Left ventricle myocardium superior (tissue), 1 donor: ENCODE data around the gene TRIM9. TPM values are rescaled to one million over a fixed set of nuclear protein-coding genes. Genes with fewer than 3 reads are reported as not detected.

Source experiments
- ATAC-seq: fragments of 200-7000 bp; cut with Tn5 transposase; one replicate; pipeline ENCODE4 v1.9.1; 2020; ENCODE audit warnings: mild to moderate bottlenecking, moderate library complexity
- DNase-seq: peaks from one replicate; pipeline ENCODE4 v3.0.0-alpha.2; 2020
- intact Hi-C: fragments of 100-400 bp; cut with micrococcal nuclease; formaldehyde crosslinking; loops from one replicate; pipeline ENCODE4 v1.11.0; 2022
- total RNA-seq: library from RNA; stranded (reverse); fragmentation: NEBNext Ultra II Directional; extraction: Animal tissue kit (Norgen Biotek cat#: 25700); gene quantifications from one replicate; pipeline ENCODE4 v1.2.1, GENCODE V29; 2021
- donor health status: DM: no; HTN: yes; CAD: no; lungs with severe emphysema.

The TRIM9 gene
- total RNA-seq, 1 donor from 2014 or later, result 0.42 TPM

GRCh38 chr14:50928002-50928635 is 166.8 kb downstream of the TRIM9 start:
- ATAC-seq, result peak; percentile 78
- intact Hi-C loops, result no loop called here
- DNase-seq, result no peak

GRCh38 chr14:50926851-50927386 is 168.0 kb downstream of the TRIM9 start:
- DNase-seq (no peak), ATAC-seq (peak; percentile 59)
- intact Hi-C loops, result no loop called here

Other genes with a start within 250 kb of the TRIM9 start
- not detected for gene ABHD12B, start 223.1 kb downstream of the TRIM9 start, total RNA-seq
- gene PYGL, start 150.6 kb downstream of the TRIM9 start, total RNA-seq, result 6.6 TPM
- gene TMX1, start 145.1 kb upstream of the TRIM9 start, total RNA-seq, result 8.9 TPM